HEK293 (cell line): Measurements from ENCODE around the gene ALDH9A1.

ENCODE experiments used
- CTCF ChIA-PET: fragments of 350-600 bp; formaldehyde crosslinking; extraction: SDS; loops from one replicate; lab custom pipeline; 2021; ENCODE audit warnings: antibody characterized with exemption; lab: Yijun Ruan, JAX
- POLR2A ChIA-PET: fragments of 300-600 bp; formaldehyde crosslinking; extraction: SDS; loops from one replicate; lab custom pipeline; 2020; ENCODE audit warnings: antibody characterized with exemption, inconsistent platforms; lab: Yijun Ruan, JAX
- H3K27ac ChIP-seq: fragments of 200-500 bp; sonication (Bioruptor generic); 2 replicates; pipeline ENCODE4 v1.5.1; 2014; ENCODE audit warnings: low read depth, low read length, control low read depth, inconsistent platforms; ENCODE audit errors: extremely low read depth
- H3K36me3 ChIP-seq, 2 experiments: fragments of 200-500 bp in 1 of 2; sonication (Bioruptor generic) in 1 of 2; 1 replicate in 1 of 2; 2 replicates in 1 of 2; pipeline ENCODE4 v1.5.1; 2014 to 2017; ENCODE audit warnings: inconsistent platforms in 2 of 2, low read length in 2 of 2; ENCODE audit not compliant: control insufficient read depth in 2 of 2, insufficient read depth in 1 of 2
- H3K4me1 ChIP-seq: fragments of 200-500 bp; sonication (Bioruptor generic); 2 replicates; pipeline ENCODE4 v1.5.1; 2014; ENCODE audit warnings: mild to moderate bottlenecking, low read length, inconsistent platforms; ENCODE audit not compliant: control insufficient read depth, insufficient read depth
- H3K4me3 ChIP-seq: 2 replicates; pipeline ENCODE4 v1.5.1; 2011; ENCODE audit warnings: low read depth, mild to moderate bottlenecking, control low read depth, low read length, moderate library complexity
- H3K9me3 ChIP-seq: fragments of 200-500 bp; sonication (Bioruptor generic); 2 replicates; pipeline ENCODE4 v1.5.1; 2014; ENCODE audit warnings: low read depth, low read length, inconsistent platforms; ENCODE audit not compliant: control insufficient read depth, insufficient read depth
- BCL11B ChIP-seq: fragments of 450-650 bp; formaldehyde crosslinking; IDR thresholded peaks from 2 replicates; pipeline ENCODE4 v1.5.1; 2016; ENCODE audit warnings: low read depth, missing biosample characterization, missing genetic modification characterization
- GLIS1 ChIP-seq: fragments of 450-650 bp; formaldehyde crosslinking; IDR thresholded peaks from 2 replicates; pipeline ENCODE4 v1.5.1; 2016; ENCODE audit warnings: missing biosample characterization, missing genetic modification characterization
- HIC1 ChIP-seq: fragments of 450-650 bp; formaldehyde crosslinking; IDR thresholded peaks from 2 replicates; pipeline ENCODE4 v1.5.1; 2016; ENCODE audit warnings: missing biosample characterization, missing genetic modification characterization
- IKZF3 ChIP-seq: fragments of 450-650 bp; IDR thresholded peaks from 2 replicates; pipeline ENCODE4 v1.5.0; 2018; ENCODE audit warnings: missing biosample characterization, mild to moderate bottlenecking, missing genetic modification characterization, moderate library complexity
- KLF10 ChIP-seq: fragments of 450-650 bp; IDR thresholded peaks from 2 replicates; pipeline ENCODE4 v1.5.1; 2018; ENCODE audit warnings: missing biosample characterization, mild to moderate bottlenecking, missing genetic modification characterization
- KLF7 ChIP-seq: fragments of 450-650 bp; formaldehyde crosslinking; IDR thresholded peaks from 2 replicates; pipeline ENCODE4 v1.5.1; 2016; ENCODE audit warnings: missing biosample characterization, missing genetic modification characterization, borderline replicate concordance
- MEIS1 ChIP-seq: sonication (generic); formaldehyde crosslinking; IDR thresholded peaks from 2 replicates; pipeline ENCODE4 v1.8.1; 2022; ENCODE audit warnings: missing genetic modification reagents, mild to moderate bottlenecking, borderline replicate concordance
- SCRT2 ChIP-seq: fragments of 450-650 bp; formaldehyde crosslinking; IDR thresholded peaks from 2 replicates; pipeline ENCODE4 v1.5.1; 2016; ENCODE audit warnings: missing biosample characterization, missing genetic modification characterization
- SP3 ChIP-seq: fragments of 450-650 bp; formaldehyde crosslinking; IDR thresholded peaks from 2 replicates; pipeline ENCODE4 v1.5.1; 2016; ENCODE audit warnings: missing biosample characterization, missing genetic modification characterization
- ZFP41 ChIP-seq: fragments of 450-650 bp; formaldehyde crosslinking; IDR thresholded peaks from 2 replicates; pipeline ENCODE4 v1.5.1; 2016; ENCODE audit warnings: missing biosample characterization, missing genetic modification characterization, borderline replicate concordance
- ZNF174 ChIP-seq: fragments of 450-650 bp; formaldehyde crosslinking; IDR thresholded peaks from 2 replicates; pipeline ENCODE4 v1.5.0; 2017; ENCODE audit warnings: missing biosample characterization, mild to moderate bottlenecking, missing genetic modification characterization
- ZNF292 ChIP-seq: fragments of 450-650 bp; formaldehyde crosslinking; IDR thresholded peaks from 2 replicates; pipeline ENCODE4 v1.5.1; 2016; ENCODE audit warnings: low read depth, missing biosample characterization, missing genetic modification characterization, borderline replicate concordance
- ZNF416 ChIP-seq: fragments of 450-650 bp; formaldehyde crosslinking; IDR thresholded peaks from 2 replicates; pipeline ENCODE4 v1.5.1; 2016; ENCODE audit warnings: missing biosample characterization, missing genetic modification characterization
- ZNF548 ChIP-seq: fragments of 450-650 bp; formaldehyde crosslinking; IDR thresholded peaks from 2 replicates; pipeline ENCODE4 v1.5.1; 2016; ENCODE audit warnings: missing biosample characterization, missing genetic modification characterization
- ZNF549 ChIP-seq: fragments of 450-650 bp; IDR thresholded peaks from 2 replicates; pipeline ENCODE4 v1.5.1; 2018; ENCODE audit warnings: missing biosample characterization, missing genetic modification characterization, mild to moderate bottlenecking, inconsistent platforms, moderate library complexity
- ZNF596 ChIP-seq: fragments of 450-650 bp; IDR thresholded peaks from 2 replicates; pipeline ENCODE4 v1.5.0; 2018; ENCODE audit warnings: missing biosample characterization, mild to moderate bottlenecking, missing genetic modification characterization, moderate library complexity
- ZNF639 ChIP-seq: fragments of 450-650 bp; formaldehyde crosslinking; IDR thresholded peaks from 2 replicates; pipeline ENCODE4 v1.5.1; 2016; ENCODE audit warnings: missing biosample characterization, missing genetic modification characterization
- ZNF704 ChIP-seq: fragments of 450-650 bp; formaldehyde crosslinking; IDR thresholded peaks from 2 replicates; pipeline ENCODE4 v1.5.1; 2016; ENCODE audit warnings: missing biosample characterization, missing genetic modification characterization
- ZNF707 ChIP-seq: fragments of 450-650 bp; formaldehyde crosslinking; IDR thresholded peaks from 2 replicates; pipeline ENCODE4 v1.5.1; 2016; ENCODE audit warnings: missing biosample characterization, missing genetic modification characterization
- ZNF843 ChIP-seq: fragments of 450-650 bp; formaldehyde crosslinking; IDR thresholded peaks from 2 replicates; pipeline ENCODE4 v1.5.1; 2016; ENCODE audit warnings: missing biosample characterization, missing genetic modification characterization
- ZSCAN23 ChIP-seq: fragments of 450-650 bp; formaldehyde crosslinking; IDR thresholded peaks from 2 replicates; pipeline ENCODE4 v1.5.1; 2016; ENCODE audit warnings: missing biosample characterization, missing genetic modification characterization
- ZSCAN4 ChIP-seq: fragments of 450-650 bp; formaldehyde crosslinking; IDR thresholded peaks from 2 replicates; pipeline ENCODE4 v1.5.1; 2017; ENCODE audit warnings: missing biosample characterization, missing genetic modification characterization
- TF ChIP-seq, protein P1 (sequence below): fragments of 450-650 bp; formaldehyde crosslinking; IDR thresholded peaks from 2 replicates; pipeline ENCODE4 v1.5.1; 2016; ENCODE audit warnings: missing biosample characterization, missing genetic modification characterization

The ALDH9A1 gene

GRCh38 chr1:165698761-165699052, 345 bp upstream of the ALDH9A1 start:
- H3K4me3 ChIP-seq = peak overlapping the region; percentile 83
- CTCF ChIA-PET = interaction anchor here (1.4 kb wide), 1 partner anchor 18 kb away, joined by 5 read pairs; no protein-coding TSS in a partner anchor

More at GRCh38 chr1:165698761-165699052, 345 bp upstream of the ALDH9A1 start:
- POLR2A ChIA-PET = interaction anchor here (1.0 to 1.6 kb wide), 5 partner anchors 11 to 1140 kb away, joined by 3 to 11 read pairs (median 3); no protein-coding TSS in a partner anchor
- Histone ChIP-seq H3K27ac (peak overlapping the region; percentile 56; the same call in 1 of the 2 replicates), H3K9me3 (no peaks in the 10 kb centered on the region), H3K36me3 (peaks cover 5 to 7% of the 10 kb centered on the region in 2 experiments; a peak in 2 of 3 replicates), H3K4me1 (peaks cover 5% of the 10 kb centered on the region; the same call in 1 of the 2 replicates)
- no peak for TF ChIP-seq KLF10
- TF ChIP-seq, protein P1, sequence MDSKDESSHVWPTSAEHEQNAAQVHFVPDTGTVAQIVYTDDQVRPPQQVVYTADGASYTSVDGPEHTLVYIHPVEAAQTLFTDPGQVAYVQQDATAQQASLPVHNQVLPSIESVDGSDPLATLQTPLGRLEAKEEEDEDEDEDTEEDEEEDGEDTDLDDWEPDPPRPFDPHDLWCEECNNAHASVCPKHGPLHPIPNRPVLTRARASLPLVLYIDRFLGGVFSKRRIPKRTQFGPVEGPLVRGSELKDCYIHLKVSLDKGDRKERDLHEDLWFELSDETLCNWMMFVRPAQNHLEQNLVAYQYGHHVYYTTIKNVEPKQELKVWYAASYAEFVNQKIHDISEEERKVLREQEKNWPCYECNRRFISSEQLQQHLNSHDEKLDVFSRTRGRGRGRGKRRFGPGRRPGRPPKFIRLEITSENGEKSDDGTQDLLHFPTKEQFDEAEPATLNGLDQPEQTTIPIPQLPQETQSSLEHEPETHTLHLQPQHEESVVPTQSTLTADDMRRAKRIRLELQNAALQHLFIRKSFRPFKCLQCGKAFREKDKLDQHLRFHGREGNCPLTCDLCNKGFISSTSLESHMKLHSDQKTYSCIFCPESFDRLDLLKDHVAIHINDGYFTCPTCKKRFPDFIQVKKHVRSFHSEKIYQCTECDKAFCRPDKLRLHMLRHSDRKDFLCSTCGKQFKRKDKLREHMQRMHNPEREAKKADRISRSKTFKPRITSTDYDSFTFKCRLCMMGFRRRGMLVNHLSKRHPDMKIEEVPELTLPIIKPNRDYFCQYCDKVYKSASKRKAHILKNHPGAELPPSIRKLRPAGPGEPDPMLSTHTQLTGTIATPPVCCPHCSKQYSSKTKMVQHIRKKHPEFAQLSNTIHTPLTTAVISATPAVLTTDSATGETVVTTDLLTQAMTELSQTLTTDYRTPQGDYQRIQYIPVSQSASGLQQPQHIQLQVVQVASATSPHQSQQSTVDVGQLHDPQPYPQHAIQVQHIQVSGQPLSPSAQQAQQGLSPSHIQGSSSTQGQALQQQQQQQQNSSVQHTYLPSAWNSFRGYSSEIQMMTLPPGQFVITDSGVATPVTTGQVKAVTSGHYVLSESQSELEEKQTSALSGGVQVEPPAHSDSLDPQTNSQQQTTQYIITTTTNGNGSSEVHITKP (tag by site-specific recombination) = 0 out of 2 replicates have a peak, but pooled peaks have one; percentile 16
- no peak for TF ChIP-seq ZFP41 (tag by site-specific recombination)
- TF ChIP-seq ZNF843 = no peak
- TF ChIP-seq ZNF707 (tag by site-specific recombination) = no peak
- no peak for TF ChIP-seq ZSCAN4 (tag by site-specific recombination)
- TF ChIP-seq BCL11B (tag by site-specific recombination) = no peak
- TF ChIP-seq ZNF704 = no peak
- TF ChIP-seq HIC1 (tag by site-specific recombination) = no peak
- TF ChIP-seq KLF7 (tag by site-specific recombination) = no peak
- TF ChIP-seq ZNF416 (tag by site-specific recombination) = no peak
- no peak for TF ChIP-seq ZNF292
- no peak for TF ChIP-seq MEIS1
- no peak for TF ChIP-seq ZNF548 (tag by site-specific recombination)
- TF ChIP-seq ZNF174 = no peak
- TF ChIP-seq ZNF596 (tag by site-specific recombination) = no peak
- peak; percentile 45; the same call in 1 of the 2 replicates for TF ChIP-seq SP3 (tag by site-specific recombination)
- TF ChIP-seq ZSCAN23 (tag by site-specific recombination) = no peak
- TF ChIP-seq SCRT2 (tag by site-specific recombination) = no peak
- peak; percentile 71 for TF ChIP-seq GLIS1 (tag by site-specific recombination)
- TF ChIP-seq ZNF549 (tag by site-specific recombination) = no peak
- TF ChIP-seq ZNF639 (tag by site-specific recombination) = no peak
- peak; percentile 44; the same call in 1 of the 2 replicates for TF ChIP-seq IKZF3 (tag by site-specific recombination)
